T47D (cell line): ENCODE results near the gene MCUB.
"Not testable (repeated sequence)": the region's sequence is repeated elsewhere in the genome, so short reads cannot be mapped to it uniquely, and the experiment has no call there.

Experiments used
- DNase-seq, 2 experiments: peaks; one replicate each; pipeline versions ENCODE4 v3.0.0 to v3.0.0-alpha.2; 2011 to 2012; ENCODE audit warnings: low read depth in 1 of 2, low spot score in 1 of 2
- JUND ChIP-seq: IDR thresholded peaks from 2 replicates; pipeline ENCODE4 v1.6.1; 2012; ENCODE audit warnings: low read depth
- in situ Hi-C: cut with HindIII; loops from 2 replicates; pipeline ENCODE4 v1.10.0; 2016; ENCODE audit warnings: low sequenced_read_pairs, low pct_unique_long_range_greater_than_20kb

Gene MCUB, protein sequence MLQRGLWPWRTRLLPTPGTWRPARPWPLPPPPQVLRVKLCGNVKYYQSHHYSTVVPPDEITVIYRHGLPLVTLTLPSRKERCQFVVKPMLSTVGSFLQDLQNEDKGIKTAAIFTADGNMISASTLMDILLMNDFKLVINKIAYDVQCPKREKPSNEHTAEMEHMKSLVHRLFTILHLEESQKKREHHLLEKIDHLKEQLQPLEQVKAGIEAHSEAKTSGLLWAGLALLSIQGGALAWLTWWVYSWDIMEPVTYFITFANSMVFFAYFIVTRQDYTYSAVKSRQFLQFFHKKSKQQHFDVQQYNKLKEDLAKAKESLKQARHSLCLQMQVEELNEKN

DNA sequence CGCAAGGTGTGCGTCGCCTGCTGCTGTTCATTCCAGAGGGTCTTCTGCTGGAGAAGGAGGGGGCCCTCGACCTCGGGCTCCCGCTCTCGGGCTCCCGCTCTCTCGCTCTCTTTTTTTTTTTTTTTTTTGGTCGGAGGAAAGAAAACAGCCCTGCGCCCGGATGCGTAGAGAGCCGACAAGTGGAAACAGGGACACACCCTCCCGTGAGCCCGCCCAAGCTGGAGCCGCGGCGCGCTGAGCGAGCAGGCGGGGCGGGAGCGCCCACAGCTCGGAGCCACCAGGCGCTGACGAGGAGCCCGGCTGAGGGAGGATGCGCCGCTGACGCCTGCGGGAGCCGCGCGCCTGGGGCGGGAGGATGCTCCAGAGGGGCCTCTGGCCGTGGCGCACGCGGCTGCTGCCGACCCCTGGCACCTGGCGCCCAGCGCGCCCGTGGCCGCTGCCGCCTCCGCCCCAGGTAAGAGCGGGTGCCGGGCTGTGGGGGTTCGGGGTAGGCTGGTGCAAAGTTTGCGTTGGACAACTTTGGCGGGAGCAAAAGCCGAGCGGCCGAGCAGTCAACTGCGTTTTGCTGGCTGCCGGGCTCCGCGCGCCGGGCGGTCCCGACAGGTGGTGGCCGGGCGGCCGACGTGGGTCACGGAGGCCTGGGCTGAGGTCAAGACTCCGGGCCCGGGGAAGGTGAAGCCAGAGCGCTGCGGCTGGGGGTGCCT, at the start of gene MCUB:
Gene MCUB, plus strand, starts transcription at position 264 of the 704 bp plus-strand sequence. Its CDS starts 92 bp downstream, at position 356.
- no peak for TF ChIP-seq JUND
- DNase-seq = peak; percentile 86 to 87
- in situ Hi-C loops = no loop called here

DNA sequence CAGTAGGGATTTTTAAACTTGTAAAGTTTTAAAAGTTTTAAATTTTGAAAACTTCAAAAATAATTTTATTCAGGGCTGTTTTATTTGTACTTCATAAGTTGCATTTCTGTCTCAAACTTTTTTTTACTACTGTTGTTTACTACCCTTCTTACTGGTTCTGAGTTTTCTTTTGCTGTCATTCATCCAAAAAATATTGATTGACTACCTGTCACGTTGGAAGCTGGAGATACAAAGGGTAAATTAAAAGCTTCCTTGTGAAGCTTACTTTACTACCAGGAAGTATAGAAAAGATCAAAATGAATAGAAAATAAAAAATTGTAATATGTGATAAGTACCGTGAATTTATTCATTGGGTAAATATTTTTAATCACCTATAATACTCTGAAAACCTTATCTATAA, 49.4 kb upstream of the MCUB start:
- in situ Hi-C loops = no loop called here
- TF ChIP-seq JUND = no peak
- no peak for DNase-seq

DNA sequence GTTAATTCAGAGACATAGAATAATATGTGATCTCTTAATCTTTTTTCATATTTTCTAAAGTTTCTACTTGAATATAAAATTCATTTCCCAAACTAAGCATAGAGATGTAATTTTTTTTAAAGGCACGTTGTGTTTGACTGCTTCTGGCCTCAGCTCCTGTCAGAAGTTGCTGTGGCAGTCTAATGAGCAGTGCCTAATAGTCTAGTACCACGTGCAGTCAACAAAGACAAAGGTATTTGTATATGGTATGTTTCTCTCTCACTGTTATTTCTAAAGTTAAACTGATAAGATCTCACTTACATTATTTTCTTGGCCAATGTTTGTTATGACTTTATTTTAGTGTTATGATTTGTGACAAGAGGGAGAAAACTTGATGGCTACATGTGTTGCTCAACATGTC, 48.6 kb upstream of the MCUB start:
- TF ChIP-seq JUND = no peak
- in situ Hi-C loops = no loop called here
- DNase-seq = peak; percentile 3 to 4

DNA sequence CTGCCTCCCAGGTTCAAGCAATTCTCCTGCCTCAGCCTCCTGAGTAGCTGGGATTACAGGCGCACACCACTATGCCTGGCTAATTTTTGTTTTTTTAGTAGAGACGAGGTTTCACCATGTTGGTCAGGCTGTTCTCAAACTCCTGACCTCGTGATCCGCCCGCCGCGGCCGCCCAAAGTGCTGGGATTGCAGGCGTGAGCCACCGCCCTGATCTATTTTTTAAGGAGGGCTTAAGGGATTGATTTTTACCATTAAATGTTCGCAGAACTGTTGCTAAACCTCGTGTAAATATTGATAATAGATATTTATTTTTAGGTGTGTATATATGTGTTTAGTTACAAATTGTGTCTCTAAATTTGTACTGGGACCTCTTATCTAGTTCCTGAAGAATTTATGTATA, 46.7 kb upstream of the MCUB start:
- DNase-seq, in situ Hi-C loops: not testable (repeated sequence)

DNA sequence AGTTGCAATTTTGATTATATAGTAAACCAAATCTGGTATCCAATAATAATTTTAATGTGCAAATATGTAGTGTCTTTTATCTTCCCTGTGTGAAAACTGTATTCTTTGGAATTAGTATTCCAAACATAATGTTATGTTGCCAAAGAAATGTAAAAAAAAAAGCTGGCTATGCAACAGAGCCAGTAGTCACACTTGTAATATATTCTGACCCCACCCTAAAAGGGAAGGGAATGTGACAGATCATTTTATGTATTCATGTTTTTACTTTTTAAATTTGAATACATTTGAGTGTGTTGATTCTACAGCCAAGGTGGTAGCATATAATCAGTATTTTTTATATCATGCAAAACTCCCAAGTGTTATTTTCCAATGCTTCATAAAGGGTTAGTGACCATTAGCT, 27.9 kb upstream of the MCUB start:
- no peak for TF ChIP-seq JUND
- in situ Hi-C loops = no loop called here
- no peak for DNase-seq

DNA sequence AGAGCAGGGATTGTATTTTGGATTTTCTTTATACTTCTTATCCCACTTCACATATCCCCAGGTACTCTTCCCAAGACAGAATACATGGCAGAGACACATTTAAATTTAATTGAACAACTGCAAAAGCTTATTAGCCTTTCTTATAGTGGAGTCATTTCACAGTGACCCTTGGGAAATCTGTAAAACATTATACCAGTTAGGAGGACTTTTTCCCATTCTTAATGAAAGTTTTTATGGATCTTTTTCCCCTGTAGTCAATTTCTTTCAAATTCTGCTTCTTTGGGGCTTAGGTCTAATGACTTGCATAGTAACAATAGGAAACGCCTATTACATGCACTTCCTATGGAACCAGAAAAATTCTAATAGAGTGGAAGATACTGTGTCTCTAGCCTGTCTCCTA, 14.6 kb upstream of the MCUB start:
- no peak for DNase-seq
- TF ChIP-seq JUND = no peak
- in situ Hi-C loops = no loop called here

DNA sequence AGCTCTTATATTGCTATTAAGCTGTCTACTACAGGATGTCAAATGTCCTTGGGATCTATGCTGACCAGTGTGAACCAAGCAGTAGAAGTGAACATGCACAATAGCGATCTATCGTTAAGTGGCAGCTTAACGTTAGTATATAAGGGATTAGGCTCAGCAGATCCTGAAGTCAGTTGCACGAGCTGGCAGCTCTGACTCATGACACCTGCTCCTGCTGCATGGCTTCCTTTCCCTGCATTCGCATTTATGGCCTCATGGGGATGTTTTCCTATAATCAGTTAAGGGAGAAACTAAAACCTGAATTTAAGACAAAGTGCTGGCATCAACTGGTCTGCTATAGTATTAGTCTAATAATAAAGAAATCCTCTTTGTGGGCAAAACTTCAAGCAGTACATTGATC, 12.7 kb upstream of the MCUB start:
- in situ Hi-C loops = no loop called here

DNA sequence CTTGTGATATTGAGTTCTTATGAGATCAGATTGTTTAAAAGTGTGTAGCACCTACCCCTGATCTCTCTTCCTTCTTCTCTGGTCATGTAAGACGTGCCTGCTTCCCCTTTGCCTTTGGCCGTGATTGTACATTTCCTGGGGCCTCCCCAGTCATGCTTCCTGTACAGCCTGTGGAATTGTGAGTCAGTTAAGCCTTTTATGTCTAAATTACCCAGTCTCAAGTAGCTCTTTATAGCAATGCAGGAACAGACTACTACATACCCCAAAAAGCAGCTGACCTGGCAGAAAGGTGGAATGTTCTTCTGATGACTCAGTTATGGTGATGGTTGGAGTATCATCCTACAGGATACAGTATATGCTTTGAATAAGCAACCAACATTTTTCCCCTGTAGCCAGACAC, 11.4 kb upstream of the MCUB start:
- in situ Hi-C loops = no loop called here
- no peak for TF ChIP-seq JUND
- no peak for DNase-seq

More for the DNA sequence above, 12.7 kb upstream of the MCUB start:
- no peak for DNase-seq
- TF ChIP-seq JUND = no peak

DNA sequence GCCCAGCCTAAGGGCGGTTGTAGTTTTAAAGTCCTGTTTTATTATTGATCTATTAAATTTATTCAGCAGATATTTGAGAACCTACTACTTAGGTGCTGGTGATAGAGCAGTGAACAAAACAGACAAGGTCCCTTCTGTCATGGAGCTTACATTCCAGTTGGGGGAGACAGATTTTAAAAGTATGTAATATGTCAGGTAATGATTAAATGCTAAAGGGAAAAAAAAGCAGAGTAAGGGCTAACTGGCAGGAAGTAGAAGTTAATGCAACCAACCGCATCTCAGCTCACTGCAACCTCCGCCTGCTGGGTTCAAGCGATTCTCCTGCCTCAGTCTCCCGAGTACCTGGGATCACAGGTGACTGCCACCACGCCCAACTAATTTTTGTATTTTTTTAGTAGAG, 7.8 kb upstream of the MCUB start:
- DNase-seq = no peak
- in situ Hi-C loops = no loop called here
- TF ChIP-seq JUND = no peak

DNA sequence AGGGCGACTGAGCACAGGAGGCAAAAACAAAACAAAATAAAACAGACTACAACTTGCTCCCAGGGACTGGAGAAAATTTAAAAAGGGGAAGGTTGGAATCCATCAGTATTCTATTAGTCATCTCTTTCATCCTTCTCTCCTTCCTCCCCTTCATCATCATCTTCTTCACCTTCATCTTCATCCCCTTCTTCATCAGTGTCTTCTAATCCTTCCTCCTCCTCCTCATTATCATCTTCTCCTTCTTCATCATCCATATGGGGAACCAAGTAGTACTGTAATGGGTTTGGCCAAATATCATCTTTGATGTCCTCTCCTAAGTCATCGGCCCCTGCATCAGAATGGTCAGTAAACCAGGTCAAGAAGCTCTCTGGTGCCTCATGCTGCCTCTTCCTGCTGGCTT, 6.9 kb upstream of the MCUB start:
- in situ Hi-C loops = no loop called here
- no peak for DNase-seq
- no peak for TF ChIP-seq JUND

DNA sequence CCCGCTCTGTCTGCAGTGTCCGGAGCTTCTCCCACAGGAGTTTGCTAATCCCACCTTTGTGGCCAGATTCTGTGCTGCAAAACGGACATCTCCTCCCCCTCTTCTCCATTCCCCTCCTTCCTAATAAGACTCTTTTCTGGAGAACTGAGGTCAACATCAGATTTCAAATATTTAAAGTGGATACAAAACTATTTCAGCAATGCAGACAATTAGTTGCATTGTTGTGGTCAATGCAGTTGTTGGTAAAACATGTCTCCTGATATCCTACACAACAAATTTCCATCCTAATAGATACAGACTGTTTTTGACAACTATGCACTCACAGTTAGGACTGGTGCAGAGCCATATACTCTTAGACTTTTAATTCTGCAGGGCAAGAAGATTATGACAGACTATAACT, 5.1 kb upstream of the MCUB start:
- in situ Hi-C loops = no loop called here
- TF ChIP-seq JUND = no peak
- DNase-seq = no peak

DNA sequence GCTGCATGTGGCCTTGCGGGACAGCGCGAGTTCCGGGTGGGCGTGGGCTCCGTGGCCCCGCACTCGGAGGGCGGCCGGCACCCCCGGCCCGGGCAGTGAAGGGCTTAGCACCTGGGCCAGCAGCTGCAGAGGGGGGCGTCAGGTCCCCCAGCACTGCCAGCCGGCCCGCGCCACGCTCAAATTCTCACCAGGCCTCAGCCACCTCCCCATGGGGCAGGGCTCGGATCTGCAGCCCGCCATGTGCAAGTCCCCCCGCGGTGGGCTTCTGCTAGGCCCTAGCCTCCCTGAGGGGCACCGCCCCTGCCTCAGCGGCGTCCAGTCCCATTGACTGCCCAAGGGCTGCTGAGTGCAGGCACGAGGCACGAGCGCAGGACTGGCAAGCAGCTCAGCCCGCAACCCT, 2.6 kb upstream of the MCUB start:
- in situ Hi-C loops = no loop called here
- DNase-seq = no peak
- no peak for TF ChIP-seq JUND

DNA sequence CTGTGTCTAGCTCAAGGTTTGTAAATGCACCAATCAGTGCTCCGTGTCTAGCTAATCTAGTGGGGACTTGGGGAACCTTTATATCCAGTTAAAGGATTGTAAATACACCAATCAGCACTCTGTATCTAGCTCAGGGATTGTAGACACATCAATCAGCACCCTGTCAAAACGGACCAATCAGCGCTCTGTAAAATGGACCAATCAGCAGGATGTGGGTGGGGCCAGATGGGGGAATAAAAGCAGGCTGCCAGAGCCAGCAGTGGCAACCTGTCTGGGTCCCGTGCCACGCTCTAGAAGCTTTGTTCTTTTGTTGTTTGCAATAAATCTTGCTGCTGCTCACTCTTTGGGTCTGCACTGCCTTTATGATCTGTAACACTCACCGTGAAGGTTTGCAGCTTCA, 2.0 kb upstream of the MCUB start:
- in situ Hi-C loops = not testable (repeated sequence)
- DNase-seq = peak in 1 of 2 experiments; percentile 1

DNA sequence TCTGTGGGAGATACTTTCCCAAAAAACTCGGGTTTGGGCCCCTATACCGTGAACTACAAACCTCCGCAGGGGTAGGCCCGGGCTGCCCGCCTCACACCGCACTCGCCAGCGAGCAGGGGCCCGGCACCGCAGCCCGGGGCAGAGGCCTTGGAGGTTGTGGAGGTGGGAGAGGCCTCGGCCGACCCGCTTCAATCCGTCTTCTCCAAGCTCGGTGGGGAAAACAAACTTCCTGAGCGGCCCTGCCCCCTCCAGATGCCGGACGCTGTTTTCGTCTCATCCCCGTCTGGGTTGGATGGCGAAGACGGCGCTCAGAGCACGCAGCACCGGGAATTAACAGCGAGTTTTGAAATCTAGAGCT, 442 bp upstream of the MCUB start:
- in situ Hi-C loops = no loop called here
- TF ChIP-seq JUND = no peak
- no peak for DNase-seq
